IPS-18c (cell line): ENCODE measurements around the gene TCF4.

Experiments
- H3K4me3 ChIP-seq: 2 replicates; pipeline ENCODE4 v1.7.0; 2013; ENCODE audit warnings: low read depth, mild to moderate bottlenecking, low read length, moderate library complexity; ENCODE audit not compliant: insufficient read depth
- H3K9me3 ChIP-seq: one replicate; pipeline ENCODE4 v1.6.1; 2013; ENCODE audit warnings: mild to moderate bottlenecking, low read length, moderate library complexity; ENCODE audit not compliant: control insufficient read depth, insufficient read depth

TCF4 gene

GRCh38 chr18:55324166-55324565, 263.8 kb downstream of the TCF4 start:
- Histone ChIP-seq H3K9me3 (no peaks in the 10 kb centered on the region), H3K4me3 (no peak overlapping the region)

GRCh38 chr18:55323051-55323994, 264.7 kb downstream of the TCF4 start:
- H3K9me3 ChIP-seq, result no peaks in the 10 kb centered on the region

GRCh38 chr18:55322178-55322735, 265.7 kb downstream of the TCF4 start:
- Histone ChIP-seq H3K4me3 (peak overlapping the region; percentile 38; the same call in 1 of the 2 replicates), H3K9me3 (no peaks in the 10 kb centered on the region)

More at GRCh38 chr18:55323051-55323994, 264.7 kb downstream of the TCF4 start:
- H3K4me3 ChIP-seq, result no peak overlapping the region

GRCh38 chr18:55321265-55322177, 266.5 kb downstream of the TCF4 start:
- peak overlapping the region; percentile 38 for H3K4me3 ChIP-seq

GRCh38 chr18:55320424-55321264, 267.3 kb downstream of the TCF4 start:
- Histone ChIP-seq H3K4me3 (peak overlapping the region; percentile 38; the same call in 1 of the 2 replicates), H3K9me3 (no peaks in the 10 kb centered on the region)

More at GRCh38 chr18:55321265-55322177, 266.5 kb downstream of the TCF4 start:
- H3K9me3 ChIP-seq, result no peaks in the 10 kb centered on the region

GRCh38 chr18:55319459-55320193, 268.4 kb downstream of the TCF4 start:
- Histone ChIP-seq H3K9me3 (no peaks in the 10 kb centered on the region), H3K4me3 (no peak overlapping the region)

GRCh38 chr18:55318951-55319441, 269.0 kb downstream of the TCF4 start:
- Histone ChIP-seq H3K9me3 (no peaks in the 10 kb centered on the region), H3K4me3 (no peak overlapping the region)

GRCh38 chr18:55317864-55318263, 270.1 kb downstream of the TCF4 start:
- no peak overlapping the region for H3K4me3 ChIP-seq
- no peaks in the 10 kb centered on the region for H3K9me3 ChIP-seq

- H3K4me3 ChIP-seq, result no peak overlapping the region
- no peaks in the 10 kb centered on the region for H3K9me3 ChIP-seq
These were observed 270.7 kb downstream of the TCF4 start for GRCh38 chr18:55317324-55317723.

GRCh38 chr18:55316486-55317184, 271.4 kb downstream of the TCF4 start:
- no peak overlapping the region for H3K4me3 ChIP-seq
- H3K9me3 ChIP-seq, result no peaks in the 10 kb centered on the region

- Histone ChIP-seq H3K9me3 (no peaks in the 10 kb centered on the region), H3K4me3 (no peak overlapping the region)
These were observed 273.3 kb downstream of the TCF4 start for GRCh38 chr18:55314615-55315237.

GRCh38 chr18:55314031-55314430, 274.0 kb downstream of the TCF4 start:
- no peaks in the 10 kb centered on the region for H3K9me3 ChIP-seq
- no peak overlapping the region for H3K4me3 ChIP-seq

GRCh38 chr18:55310863-55311262, 277.1 kb downstream of the TCF4 start:
- Histone ChIP-seq H3K9me3 (no peaks in the 10 kb centered on the region), H3K4me3 (no peak overlapping the region)

- Histone ChIP-seq H3K9me3 (no peaks in the 10 kb centered on the region), H3K4me3 (no peak overlapping the region)
These were observed 277.8 kb downstream of the TCF4 start for GRCh38 chr18:55310044-55310676.

- no peak overlapping the region for H3K4me3 ChIP-seq
- H3K9me3 ChIP-seq, result no peaks in the 10 kb centered on the region
These were observed 278.7 kb downstream of the TCF4 start for GRCh38 chr18:55309249-55309648.
